IPS DF 4.7 (cell line): ENCODE measurements around the gene C12orf50.
"Not testable (repeated sequence)": the region's sequence is repeated elsewhere in the genome, so short reads cannot be mapped to it uniquely, and the experiment has no call there.

Source experiments
- DNase-seq: peaks from one replicate; pipeline ENCODE4 v3.0.0-alpha.2; 2013; ENCODE audit warnings: low spot score; ENCODE audit errors: extremely low read depth

C12orf50 gene

GRCh38 chr12:87991483-87991882 is 37.7 kb downstream of the C12orf50 start:
- no peak for DNase-seq

GRCh38 chr12:87988534-87988933 is 40.7 kb downstream of the C12orf50 start:
- DNase-seq: no peak

DNA sequence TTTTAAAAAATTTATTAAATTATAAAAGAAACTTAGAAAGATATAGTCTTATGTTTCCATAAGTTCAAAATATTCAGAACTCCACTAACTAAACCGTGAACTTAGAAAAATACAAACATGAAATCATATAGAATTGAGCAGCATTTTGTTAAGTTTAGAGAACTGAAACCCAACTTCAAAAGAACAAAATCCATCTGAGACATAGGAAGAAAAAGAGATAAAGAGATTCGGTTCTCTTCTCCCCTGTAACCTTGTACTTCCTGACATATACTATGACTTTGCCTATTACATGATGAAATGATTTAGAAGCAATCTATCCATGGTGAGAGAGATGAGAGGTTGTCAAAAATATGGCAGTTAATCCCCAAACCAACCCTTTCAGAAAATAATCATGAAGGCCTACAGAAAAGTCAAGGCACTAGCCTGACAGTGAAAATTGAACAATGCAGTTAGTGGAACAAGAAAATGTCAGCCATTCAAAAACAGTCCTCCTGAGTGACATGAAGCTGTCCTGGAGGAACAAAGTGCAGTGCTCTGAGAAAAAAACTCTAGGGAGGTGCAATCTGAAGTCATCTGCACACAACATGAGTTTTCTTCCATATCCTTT is 44.0 kb downstream of the C12orf50 start:
- DNase-seq: no peak

DNA sequence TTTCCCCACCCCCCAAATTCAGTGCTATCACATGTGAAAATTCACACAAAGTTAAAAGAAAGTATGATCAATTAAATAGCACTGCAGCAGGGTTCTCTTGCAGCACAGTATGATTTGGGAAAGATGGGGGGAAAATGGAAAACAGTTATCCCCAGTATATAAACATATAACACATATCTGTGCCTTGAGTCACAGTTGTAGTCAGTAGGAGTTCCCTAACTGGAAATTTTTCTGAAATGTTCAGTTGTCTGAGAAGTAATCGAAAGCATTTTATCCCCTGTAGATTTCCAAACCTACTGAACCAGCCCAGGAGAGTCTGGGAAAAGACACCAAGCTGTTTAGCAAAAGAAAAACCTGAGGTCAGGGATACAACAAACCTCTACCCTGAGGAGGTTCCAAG is 47.0 kb downstream of the C12orf50 start:
- no peak for DNase-seq

DNA sequence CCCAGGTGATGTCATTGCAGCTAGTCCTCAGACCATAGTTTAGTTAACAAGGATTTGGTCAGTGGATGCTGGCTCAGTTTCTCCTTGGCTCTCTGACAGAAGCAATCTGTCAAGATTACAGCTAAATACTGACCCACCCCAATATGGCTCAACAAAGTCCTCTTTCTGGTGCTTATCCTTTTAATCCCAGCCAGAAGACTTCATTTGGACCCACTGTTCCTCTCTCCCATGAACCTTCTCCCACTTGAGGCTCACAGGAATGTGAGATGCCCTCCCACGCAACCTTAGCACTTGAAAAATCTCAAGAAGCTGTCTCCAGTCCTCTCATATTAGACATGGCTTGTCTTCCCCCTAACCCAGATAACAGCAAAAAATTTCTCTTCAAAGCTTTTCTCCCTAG is 47.7 kb downstream of the C12orf50 start:
- DNase-seq: no peak

- DNase-seq: no peak
These were observed 53.3 kb downstream of the C12orf50 start for GRCh38 chr12:87975879-87976278.

- DNase-seq: no peak
These were observed 61.3 kb downstream of the C12orf50 start for GRCh38 chr12:87967871-87968270.

DNA sequence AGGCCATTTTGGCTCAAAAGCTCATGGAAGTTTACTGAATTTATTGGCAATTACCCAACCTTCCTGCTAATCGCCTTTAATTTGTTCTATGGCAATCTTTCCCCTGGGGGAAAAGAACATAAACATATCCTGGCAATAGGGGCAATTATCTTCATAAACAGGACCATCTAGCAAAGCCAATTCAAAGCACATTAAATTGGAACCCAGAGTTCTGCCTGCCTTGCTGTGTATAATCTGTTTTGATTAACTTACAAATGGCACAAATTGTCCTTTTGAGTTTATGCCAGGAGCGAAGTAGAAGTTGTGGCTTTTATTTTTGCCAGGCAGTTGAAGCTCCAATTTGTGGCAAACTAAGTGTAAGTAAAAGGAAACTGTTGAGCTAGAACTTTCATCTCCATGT is 68.6 kb downstream of the C12orf50 start:
- DNase-seq: no peak

- not testable (repeated sequence) for DNase-seq
These were observed 75.2 kb downstream of the C12orf50 start for GRCh38 chr12:87954028-87954427.

DNA sequence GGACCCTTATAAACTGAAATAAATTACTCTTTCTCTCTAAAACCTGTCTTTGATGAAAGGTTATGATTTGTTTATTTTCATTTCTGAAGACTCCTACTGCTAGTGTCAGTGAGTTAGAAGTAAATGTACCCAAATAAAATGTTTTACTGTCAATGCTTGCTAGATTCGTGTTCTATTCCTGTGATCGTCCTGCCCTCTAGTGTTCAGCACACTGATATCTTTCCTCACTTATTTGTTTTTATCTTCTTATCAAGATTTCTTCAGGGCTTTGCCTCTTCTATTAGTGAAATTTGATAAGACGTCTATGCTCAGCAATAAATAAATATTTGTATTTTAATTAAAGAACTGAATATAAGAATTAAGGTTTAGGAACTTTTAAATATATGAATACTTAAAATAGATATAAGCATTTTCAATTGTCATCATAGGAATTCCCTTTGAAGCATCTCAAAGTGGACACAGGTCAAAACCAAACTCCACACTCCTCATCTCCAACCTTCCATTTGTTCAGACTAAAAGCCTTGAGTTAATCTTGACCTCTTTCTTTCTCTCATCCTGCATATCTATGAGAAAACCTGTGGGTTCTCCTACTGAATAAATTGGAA is 75.8 kb downstream of the C12orf50 start:
- DNase-seq: no peak

GRCh38 chr12:87952850-87953249 is 76.4 kb downstream of the C12orf50 start:
- no peak for DNase-seq

DNA sequence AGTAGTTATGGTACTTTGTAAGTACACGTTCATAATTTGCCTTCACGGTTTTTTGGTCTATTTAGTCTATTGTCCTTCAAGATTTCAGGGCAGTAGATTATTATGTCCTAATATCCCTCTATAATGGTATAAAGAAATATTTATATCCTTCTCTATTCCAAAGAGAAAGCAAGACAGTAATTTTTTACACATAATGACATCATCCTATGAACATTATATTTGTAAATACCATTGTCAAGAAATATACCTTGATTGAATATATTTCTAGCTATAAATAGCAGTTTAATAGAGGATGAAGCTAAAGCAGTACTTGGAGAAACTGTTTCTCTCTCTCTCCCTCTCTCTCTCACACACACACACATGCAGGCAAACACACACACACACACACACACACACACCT is 77.0 kb downstream of the C12orf50 start:
- DNase-seq: no peak

- no peak for DNase-seq
These were observed 85.4 kb downstream of the C12orf50 start for GRCh38 chr12:87943762-87944161.

DNA sequence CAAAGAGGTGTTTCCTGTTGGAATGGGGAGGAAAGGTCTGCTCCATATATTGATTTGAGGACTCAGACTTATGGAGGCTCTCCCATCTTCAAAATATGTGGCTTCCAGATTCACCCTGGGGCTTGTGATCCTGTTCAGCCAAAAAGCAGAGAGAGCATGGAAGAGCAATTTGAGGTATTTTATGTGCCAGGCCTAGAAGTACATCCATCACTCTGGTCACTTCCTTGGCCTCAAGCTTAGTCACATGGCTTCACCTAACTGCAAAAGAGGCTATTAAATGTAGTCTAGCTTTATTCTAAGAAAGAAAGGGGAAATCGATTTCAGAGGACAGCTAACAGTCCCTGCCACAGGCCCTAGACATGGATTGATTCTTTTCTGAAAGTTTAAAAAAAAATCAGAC is 86.2 kb downstream of the C12orf50 start:
- no peak for DNase-seq

DNA sequence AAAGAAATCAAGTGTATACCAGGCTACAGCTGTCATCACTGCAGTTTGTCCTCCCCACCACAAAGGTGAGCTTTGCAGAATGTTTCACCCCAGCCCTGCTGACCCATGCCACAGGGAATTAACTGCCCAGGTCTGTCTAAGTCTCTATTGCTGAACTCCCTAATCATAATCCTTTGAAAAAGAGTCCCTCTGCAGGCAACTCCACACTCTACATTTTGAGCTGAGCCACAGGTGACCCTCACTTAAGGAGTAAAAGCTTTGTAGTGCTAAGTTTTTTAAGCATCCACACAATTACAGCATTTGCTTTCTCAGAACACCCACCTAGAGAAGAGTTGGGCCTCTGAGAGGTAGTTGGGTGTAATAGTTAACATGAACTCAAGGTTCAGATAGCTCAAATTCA is 90.0 kb downstream of the C12orf50 start:
- DNase-seq: no peak

GRCh38 chr12:87935216-87935615 is 94.0 kb downstream of the C12orf50 start:
- DNase-seq: no peak

DNA sequence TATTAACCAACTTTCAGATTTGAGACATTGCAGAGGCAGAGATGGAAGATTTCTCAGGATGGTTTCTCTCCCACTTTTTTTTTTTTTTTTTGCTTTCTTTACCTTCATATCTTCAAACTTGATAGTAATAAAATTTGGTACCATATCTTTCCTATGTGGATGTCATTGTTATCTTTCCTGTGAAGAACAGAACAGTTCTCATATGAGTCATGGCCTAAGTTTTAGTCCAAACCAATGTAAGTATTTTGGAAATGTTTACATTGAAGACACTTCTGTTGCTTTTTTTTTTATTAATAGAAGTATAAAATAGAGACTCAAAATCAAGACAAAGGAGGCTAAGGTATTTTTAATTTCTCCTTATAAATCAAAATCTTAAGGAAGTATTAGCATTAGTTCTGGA is 95.2 kb downstream of the C12orf50 start:
- DNase-seq: no peak

- DNase-seq: no peak
These were observed 97.4 kb downstream of the C12orf50 start for GRCh38 chr12:87931812-87932211.

GRCh38 chr12:87930627-87931026 is 98.6 kb downstream of the C12orf50 start:
- DNase-seq: no peak
